GM23338 (cell line): ENCODE measurements around the gene CCDC3. TPM values are rescaled to one million over a fixed set of nuclear protein-coding genes. Genes with fewer than 3 reads are reported as not detected.

Experiments used
- ATAC-seq: fragments of 200-7000 bp; cut with Tn5 transposase; 3 replicates; pipeline ENCODE4 v1.9.1; 2020
- DNase-seq: peaks from one replicate; pipeline ENCODE4 v3.0.0-alpha.2; 2015; ENCODE audit warnings: low spot score
- H2AFZ ChIP-seq: fragments of 200-600 bp; sonication (generic); 2 replicates; pipeline ENCODE4 v1.8.0; 2016; ENCODE audit warnings: antibody characterized with exemption, mild to moderate bottlenecking, moderate library complexity
- H3F3A ChIP-seq: fragments of 200-600 bp; sonication (generic); replicated peaks from 2 replicates; pipeline ENCODE4 v1.8.0; 2017; ENCODE audit warnings: antibody characterized with exemption, mixed run types, low read depth
- H3K27ac ChIP-seq: fragments of 200-600 bp; sonication (generic); 2 replicates; pipeline ENCODE4 v1.6.1; 2016; ENCODE audit warnings: low read depth
- H3K27me3 ChIP-seq: fragments of 200-600 bp; sonication (generic); 2 replicates; pipeline ENCODE4 v1.8.0; 2016; ENCODE audit warnings: mild to moderate bottlenecking, mixed run types, moderate library complexity; ENCODE audit not compliant: insufficient read depth
- H3K36me3 ChIP-seq: fragments of 200-600 bp; sonication (generic); 2 replicates; pipeline ENCODE4 v1.8.0; 2016; ENCODE audit warnings: mild to moderate bottlenecking; ENCODE audit not compliant: insufficient read depth
- H3K4me1 ChIP-seq: fragments of 200-600 bp; sonication (generic); 2 replicates; pipeline ENCODE4 v1.8.0; 2016; ENCODE audit warnings: mild to moderate bottlenecking, moderate library complexity; ENCODE audit not compliant: insufficient read depth
- H3K4me2 ChIP-seq: fragments of 200-600 bp; sonication (generic); 2 replicates; pipeline ENCODE4 v1.7.1; 2017; ENCODE audit warnings: mixed run types
- H3K4me3 ChIP-seq: fragments of 200-600 bp; sonication (generic); 2 replicates; pipeline ENCODE4 v1.6.1; 2016; ENCODE audit warnings: mixed run types
- H3K79me2 ChIP-seq: fragments of 200-600 bp; sonication (generic); replicated peaks from 2 replicates; pipeline ENCODE4 v1.8.0; 2017; ENCODE audit warnings: mild to moderate bottlenecking; ENCODE audit not compliant: insufficient read depth
- H3K9me2 ChIP-seq: fragments of 200-600 bp; sonication (generic); 2 replicates; pipeline ENCODE4 v1.8.0; 2017; ENCODE audit not compliant: insufficient read depth
- H4K20me1 ChIP-seq: fragments of 200-600 bp; sonication (generic); replicated peaks from 2 replicates; pipeline ENCODE4 v1.8.0; 2017; ENCODE audit warnings: mild to moderate bottlenecking; ENCODE audit not compliant: insufficient read depth
- H3K27ac Mint-ChIP-seq: 2 replicates; pipeline ENCODE4 v1.8.0; 2020; ENCODE audit warnings: inconsistent platforms, mild to moderate bottlenecking, moderate library complexity, mixed read lengths
- H3K27me3 Mint-ChIP-seq: 3 replicates; pipeline ENCODE4 v1.8.0; 2022; ENCODE audit warnings: low read depth, mild to moderate bottlenecking, moderate library complexity, mixed read lengths, inconsistent platforms; ENCODE audit not compliant: insufficient read depth, poor library complexity
- H3K36me3 Mint-ChIP-seq: 3 replicates; pipeline ENCODE4 v1.8.0; 2021; ENCODE audit warnings: low read depth, mild to moderate bottlenecking, inconsistent platforms, moderate library complexity, mixed read lengths
- H3K4me1 Mint-ChIP-seq: 3 replicates; pipeline ENCODE4 v1.8.0; 2020; ENCODE audit warnings: mild to moderate bottlenecking, inconsistent platforms, mixed read lengths
- H3K4me3 Mint-ChIP-seq: 3 replicates; pipeline ENCODE4 v1.8.0; 2021; ENCODE audit warnings: moderate library complexity, mild to moderate bottlenecking, inconsistent platforms, mixed read lengths
- H3K9me3 Mint-ChIP-seq: 3 replicates; pipeline ENCODE4 v1.8.0; 2020; ENCODE audit warnings: moderate library complexity, mild to moderate bottlenecking, inconsistent platforms, mixed read lengths
- CREB1 ChIP-seq: fragments of 250-450 bp; sonication (Bioruptor Pico); IDR thresholded peaks from 2 replicates; pipeline ENCODE4 v1.5.0; 2020; ENCODE audit warnings: low read depth, mild to moderate bottlenecking, moderate library complexity
- CTCF ChIP-seq, 2 experiments: fragments of 200-600 bp in 1 of 2; sonication (generic) in 1 of 2; conservative IDR thresholded peaks; 2 replicates each; pipeline versions ENCODE4 v1.5.1 to v1.6.1; 2016 to 2017; ENCODE audit warnings: antibody characterized with exemption in 2 of 2, low read depth in 2 of 2, mild to moderate bottlenecking in 2 of 2, moderate library complexity in 1 of 2
- EZH2 ChIP-seq: fragments of 200-600 bp; sonication (generic); IDR thresholded peaks from one replicate; pipeline ENCODE4 v1.8.0; 2017; ENCODE audit warnings: antibody characterized with exemption, mild to moderate bottlenecking, low read depth; ENCODE audit not compliant: unreplicated experiment
- EZH2phosphoT487 ChIP-seq: fragments of 200-600 bp; sonication (generic); IDR thresholded peaks from one replicate; pipeline ENCODE4 v1.8.1; 2018; ENCODE audit warnings: antibody characterized with exemption; ENCODE audit not compliant: unreplicated experiment
- JUNB ChIP-seq: IDR thresholded peaks from one replicate; pipeline ENCODE4 v1.6.1; 2016; ENCODE audit warnings: antibody characterized with exemption; ENCODE audit not compliant: unreplicated experiment
- NANOG ChIP-seq: IDR thresholded peaks from 2 replicates; pipeline ENCODE4 v1.6.1; 2016; ENCODE audit warnings: antibody characterized with exemption, borderline replicate concordance
- POLR2AphosphoS5 ChIP-seq: IDR thresholded peaks from 2 replicates; pipeline ENCODE4 v1.6.1; 2016; ENCODE audit warnings: antibody characterized with exemption, low read depth
- STAT1 ChIP-seq: IDR thresholded peaks from one replicate; pipeline ENCODE4 v1.6.1; 2016; ENCODE audit warnings: antibody characterized with exemption; ENCODE audit not compliant: unreplicated experiment
- ZNF114 ChIP-seq: fragments of 250-450 bp; sonication (Bioruptor Pico); IDR thresholded peaks from 2 replicates; pipeline ENCODE4 v1.5.0; 2020; ENCODE audit warnings: mild to moderate bottlenecking, moderate library complexity
- ZNF331 ChIP-seq: fragments of 250-450 bp; sonication (Bioruptor Pico); IDR thresholded peaks from 2 replicates; pipeline ENCODE4 v1.5.0; 2020; ENCODE audit warnings: low read depth, mild to moderate bottlenecking, moderate library complexity
- polyA plus RNA-seq: library from polyadenylated mRNA; unstranded; fragments of >200 nt; fragmentation: Nextera tagmentation; extraction: Ambion mirVana; gene quantifications from 2 replicates; pipeline ENCODE4 v1.2.1, GENCODE V29; 2016
- total RNA-seq: library from RNA; depleted of rRNA; stranded (reverse); fragments of >200 nt; shearing (Covaris generic); gene quantifications from 2 replicates; pipeline ENCODE4 v1.2.3, GENCODE V29; 2014
- TF ChIP-seq, protein P1 (sequence below): fragments of 250-450 bp; sonication (Bioruptor Pico); IDR thresholded peaks from 2 replicates; pipeline ENCODE4 v1.5.0; 2020; ENCODE audit warnings: mild to moderate bottlenecking, moderate library complexity
- TF ChIP-seq, protein P2 (sequence below): IDR thresholded peaks from 2 replicates; pipeline ENCODE4 v1.6.1; 2016; ENCODE audit warnings: antibody characterized with exemption
- TF ChIP-seq, protein P3 (sequence below): IDR thresholded peaks from one replicate; pipeline ENCODE4 v1.6.1; 2018; ENCODE audit warnings: antibody characterized with exemption; ENCODE audit not compliant: unreplicated experiment

CCDC3 gene
- total and polyA plus RNA-seq, 2 experiments from 2014 or later = 1.4 to 5.2 TPM

DNA sequence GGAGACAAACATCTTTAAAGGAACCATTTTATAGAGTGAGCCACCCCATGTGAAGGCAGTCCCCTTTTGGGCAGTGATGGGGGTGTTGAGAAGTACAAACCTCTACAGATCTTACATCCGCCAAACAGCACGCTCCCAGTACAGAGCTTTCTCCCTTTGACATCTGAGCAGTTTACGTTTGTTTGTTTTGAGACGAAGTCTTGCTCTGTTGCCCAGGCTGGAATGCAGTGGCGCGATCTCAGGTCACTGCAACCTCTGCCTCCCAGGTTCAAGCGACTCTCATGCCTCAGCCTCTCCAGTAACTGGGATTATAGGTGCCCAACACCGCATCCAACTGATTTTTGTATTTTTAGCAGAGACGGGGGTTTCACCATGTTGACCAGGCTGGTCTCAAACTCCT is 128.9 kb downstream of the CCDC3 start:
- Mint-ChIP-seq H3K27ac (no peak overlapping the region), H3K9me3 (no peaks in the 10 kb centered on the region), H3K4me3 (no peak overlapping the region), H3K36me3 (no peaks in the 10 kb centered on the region), H3K4me1 (no peaks in the 10 kb centered on the region), H3K27me3 (peaks cover 8% of the 10 kb centered on the region)
- Histone ChIP-seq H3K27me3 (no peaks in the 10 kb centered on the region), H3K27ac (no peak overlapping the region), H3F3A (no peaks in the 10 kb centered on the region), H3K36me3 (no peaks in the 10 kb centered on the region), H3K4me2 (no peak overlapping the region), H2AFZ (no peak overlapping the region), H3K4me3 (no peak overlapping the region), H3K9me2 (no peaks in the 10 kb centered on the region), H4K20me1 (no peaks in the 10 kb centered on the region), H3K79me2 (no peaks in the 10 kb centered on the region), H3K4me1 (no peaks in the 10 kb centered on the region)
- TF ChIP-seq, protein P1, sequence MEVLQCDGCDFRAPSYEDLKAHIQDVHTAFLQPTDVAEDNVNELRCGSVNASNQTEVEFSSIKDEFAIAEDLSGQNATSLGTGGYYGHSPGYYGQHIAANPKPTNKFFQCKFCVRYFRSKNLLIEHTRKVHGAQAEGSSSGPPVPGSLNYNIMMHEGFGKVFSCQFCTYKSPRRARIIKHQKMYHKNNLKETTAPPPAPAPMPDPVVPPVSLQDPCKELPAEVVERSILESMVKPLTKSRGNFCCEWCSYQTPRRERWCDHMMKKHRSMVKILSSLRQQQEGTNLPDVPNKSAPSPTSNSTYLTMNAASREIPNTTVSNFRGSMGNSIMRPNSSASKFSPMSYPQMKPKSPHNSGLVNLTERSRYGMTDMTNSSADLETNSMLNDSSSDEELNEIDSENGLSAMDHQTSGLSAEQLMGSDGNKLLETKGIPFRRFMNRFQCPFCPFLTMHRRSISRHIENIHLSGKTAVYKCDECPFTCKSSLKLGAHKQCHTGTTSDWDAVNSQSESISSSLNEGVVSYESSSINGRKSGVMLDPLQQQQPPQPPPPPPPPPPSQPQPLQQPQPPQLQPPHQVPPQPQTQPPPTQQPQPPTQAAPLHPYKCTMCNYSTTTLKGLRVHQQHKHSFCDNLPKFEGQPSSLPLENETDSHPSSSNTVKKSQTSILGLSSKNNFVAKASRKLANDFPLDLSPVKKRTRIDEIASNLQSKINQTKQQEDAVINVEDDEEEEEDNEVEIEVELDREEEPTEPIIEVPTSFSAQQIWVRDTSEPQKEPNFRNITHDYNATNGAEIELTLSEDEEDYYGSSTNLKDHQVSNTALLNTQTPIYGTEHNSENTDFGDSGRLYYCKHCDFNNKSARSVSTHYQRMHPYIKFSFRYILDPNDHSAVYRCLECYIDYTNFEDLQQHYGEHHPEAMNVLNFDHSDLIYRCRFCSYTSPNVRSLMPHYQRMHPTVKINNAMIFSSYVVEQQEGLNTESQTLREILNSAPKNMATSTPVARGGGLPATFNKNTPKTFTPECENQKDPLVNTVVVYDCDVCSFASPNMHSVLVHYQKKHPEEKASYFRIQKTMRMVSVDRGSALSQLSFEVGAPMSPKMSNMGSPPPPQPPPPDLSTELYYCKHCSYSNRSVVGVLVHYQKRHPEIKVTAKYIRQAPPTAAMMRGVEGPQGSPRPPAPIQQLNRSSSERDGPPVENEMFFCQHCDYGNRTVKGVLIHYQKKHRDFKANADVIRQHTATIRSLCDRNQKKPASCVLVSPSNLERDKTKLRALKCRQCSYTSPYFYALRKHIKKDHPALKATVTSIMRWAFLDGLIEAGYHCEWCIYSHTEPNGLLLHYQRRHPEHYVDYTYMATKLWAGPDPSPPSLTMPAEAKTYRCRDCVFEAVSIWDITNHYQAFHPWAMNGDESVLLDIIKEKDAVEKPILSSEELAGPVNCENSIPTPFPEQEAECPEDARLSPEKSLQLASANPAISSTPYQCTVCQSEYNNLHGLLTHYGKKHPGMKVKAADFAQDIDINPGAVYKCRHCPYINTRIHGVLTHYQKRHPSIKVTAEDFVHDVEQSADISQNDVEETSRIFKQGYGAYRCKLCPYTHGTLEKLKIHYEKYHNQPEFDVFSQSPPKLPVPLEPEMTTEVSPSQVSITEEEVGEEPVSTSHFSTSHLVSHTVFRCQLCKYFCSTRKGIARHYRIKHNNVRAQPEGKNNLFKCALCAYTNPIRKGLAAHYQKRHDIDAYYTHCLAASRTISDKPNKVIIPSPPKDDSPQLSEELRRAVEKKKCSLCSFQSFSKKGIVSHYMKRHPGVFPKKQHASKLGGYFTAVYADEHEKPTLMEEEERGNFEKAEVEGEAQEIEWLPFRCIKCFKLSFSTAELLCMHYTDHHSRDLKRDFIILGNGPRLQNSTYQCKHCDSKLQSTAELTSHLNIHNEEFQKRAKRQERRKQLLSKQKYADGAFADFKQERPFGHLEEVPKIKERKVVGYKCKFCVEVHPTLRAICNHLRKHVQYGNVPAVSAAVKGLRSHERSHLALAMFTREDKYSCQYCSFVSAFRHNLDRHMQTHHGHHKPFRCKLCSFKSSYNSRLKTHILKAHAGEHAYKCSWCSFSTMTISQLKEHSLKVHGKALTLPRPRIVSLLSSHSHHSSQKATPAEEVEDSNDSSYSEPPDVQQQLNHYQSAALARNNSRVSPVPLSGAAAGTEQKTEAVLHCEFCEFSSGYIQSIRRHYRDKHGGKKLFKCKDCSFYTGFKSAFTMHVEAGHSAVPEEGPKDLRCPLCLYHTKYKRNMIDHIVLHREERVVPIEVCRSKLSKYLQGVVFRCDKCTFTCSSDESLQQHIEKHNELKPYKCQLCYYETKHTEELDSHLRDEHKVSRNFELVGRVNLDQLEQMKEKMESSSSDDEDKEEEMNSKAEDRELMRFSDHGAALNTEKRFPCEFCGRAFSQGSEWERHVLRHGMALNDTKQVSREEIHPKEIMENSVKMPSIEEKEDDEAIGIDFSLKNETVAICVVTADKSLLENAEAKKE = no peak
- TF ChIP-seq ZNF114 (no peak), STAT1 (no peak), JUNB (no peak), EZH2 (no peak), ZNF331 (CRISPR knock-in tag) (no peak), CTCF (conservative IDR thresholded peaks at IDR 0.05; ENCODE audit: low read depth in 2 of 2) (no peak), POLR2AphosphoS5 (no peak), CREB1 (CRISPR knock-in tag) (no peak), EZH2phosphoT487 (no peak), NANOG (no peak)
- TF ChIP-seq, protein P2, sequence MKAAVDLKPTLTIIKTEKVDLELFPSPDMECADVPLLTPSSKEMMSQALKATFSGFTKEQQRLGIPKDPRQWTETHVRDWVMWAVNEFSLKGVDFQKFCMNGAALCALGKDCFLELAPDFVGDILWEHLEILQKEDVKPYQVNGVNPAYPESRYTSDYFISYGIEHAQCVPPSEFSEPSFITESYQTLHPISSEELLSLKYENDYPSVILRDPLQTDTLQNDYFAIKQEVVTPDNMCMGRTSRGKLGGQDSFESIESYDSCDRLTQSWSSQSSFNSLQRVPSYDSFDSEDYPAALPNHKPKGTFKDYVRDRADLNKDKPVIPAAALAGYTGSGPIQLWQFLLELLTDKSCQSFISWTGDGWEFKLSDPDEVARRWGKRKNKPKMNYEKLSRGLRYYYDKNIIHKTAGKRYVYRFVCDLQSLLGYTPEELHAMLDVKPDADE = no peak
- TF ChIP-seq, protein P3, sequence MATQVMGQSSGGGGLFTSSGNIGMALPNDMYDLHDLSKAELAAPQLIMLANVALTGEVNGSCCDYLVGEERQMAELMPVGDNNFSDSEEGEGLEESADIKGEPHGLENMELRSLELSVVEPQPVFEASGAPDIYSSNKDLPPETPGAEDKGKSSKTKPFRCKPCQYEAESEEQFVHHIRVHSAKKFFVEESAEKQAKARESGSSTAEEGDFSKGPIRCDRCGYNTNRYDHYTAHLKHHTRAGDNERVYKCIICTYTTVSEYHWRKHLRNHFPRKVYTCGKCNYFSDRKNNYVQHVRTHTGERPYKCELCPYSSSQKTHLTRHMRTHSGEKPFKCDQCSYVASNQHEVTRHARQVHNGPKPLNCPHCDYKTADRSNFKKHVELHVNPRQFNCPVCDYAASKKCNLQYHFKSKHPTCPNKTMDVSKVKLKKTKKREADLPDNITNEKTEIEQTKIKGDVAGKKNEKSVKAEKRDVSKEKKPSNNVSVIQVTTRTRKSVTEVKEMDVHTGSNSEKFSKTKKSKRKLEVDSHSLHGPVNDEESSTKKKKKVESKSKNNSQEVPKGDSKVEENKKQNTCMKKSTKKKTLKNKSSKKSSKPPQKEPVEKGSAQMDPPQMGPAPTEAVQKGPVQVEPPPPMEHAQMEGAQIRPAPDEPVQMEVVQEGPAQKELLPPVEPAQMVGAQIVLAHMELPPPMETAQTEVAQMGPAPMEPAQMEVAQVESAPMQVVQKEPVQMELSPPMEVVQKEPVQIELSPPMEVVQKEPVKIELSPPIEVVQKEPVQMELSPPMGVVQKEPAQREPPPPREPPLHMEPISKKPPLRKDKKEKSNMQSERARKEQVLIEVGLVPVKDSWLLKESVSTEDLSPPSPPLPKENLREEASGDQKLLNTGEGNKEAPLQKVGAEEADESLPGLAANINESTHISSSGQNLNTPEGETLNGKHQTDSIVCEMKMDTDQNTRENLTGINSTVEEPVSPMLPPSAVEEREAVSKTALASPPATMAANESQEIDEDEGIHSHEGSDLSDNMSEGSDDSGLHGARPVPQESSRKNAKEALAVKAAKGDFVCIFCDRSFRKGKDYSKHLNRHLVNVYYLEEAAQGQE = no peak
- no peak for ATAC-seq
- DNase-seq = no peak
